Measurements from ENCODE around the gene VKORC1L1.
"Not testable (repeated sequence)": the region's sequence is repeated elsewhere in the genome, so short reads cannot be mapped to it uniquely, and the experiment has no call there.

DNA sequence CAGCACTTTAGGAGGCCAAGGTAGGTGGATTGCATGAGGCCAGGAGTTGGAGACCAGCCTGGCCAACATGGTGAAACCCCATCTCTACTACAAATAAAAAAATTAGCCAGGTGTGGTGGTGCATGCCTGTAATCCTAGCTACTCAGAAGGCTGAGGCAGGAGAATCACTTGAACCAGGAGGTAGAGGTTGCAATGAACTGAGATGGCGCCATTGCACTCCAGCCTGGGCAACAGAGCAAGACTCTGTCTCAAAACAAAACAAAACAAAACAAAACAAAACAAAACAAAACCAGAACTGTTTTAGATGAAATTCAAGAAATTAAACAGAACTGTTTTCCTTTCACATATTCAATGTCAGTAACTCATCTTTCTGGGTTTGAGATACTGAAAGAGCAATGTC, 115.6 kb downstream of the VKORC1L1 start:
- TF ChIP-seq, protein P1, sequence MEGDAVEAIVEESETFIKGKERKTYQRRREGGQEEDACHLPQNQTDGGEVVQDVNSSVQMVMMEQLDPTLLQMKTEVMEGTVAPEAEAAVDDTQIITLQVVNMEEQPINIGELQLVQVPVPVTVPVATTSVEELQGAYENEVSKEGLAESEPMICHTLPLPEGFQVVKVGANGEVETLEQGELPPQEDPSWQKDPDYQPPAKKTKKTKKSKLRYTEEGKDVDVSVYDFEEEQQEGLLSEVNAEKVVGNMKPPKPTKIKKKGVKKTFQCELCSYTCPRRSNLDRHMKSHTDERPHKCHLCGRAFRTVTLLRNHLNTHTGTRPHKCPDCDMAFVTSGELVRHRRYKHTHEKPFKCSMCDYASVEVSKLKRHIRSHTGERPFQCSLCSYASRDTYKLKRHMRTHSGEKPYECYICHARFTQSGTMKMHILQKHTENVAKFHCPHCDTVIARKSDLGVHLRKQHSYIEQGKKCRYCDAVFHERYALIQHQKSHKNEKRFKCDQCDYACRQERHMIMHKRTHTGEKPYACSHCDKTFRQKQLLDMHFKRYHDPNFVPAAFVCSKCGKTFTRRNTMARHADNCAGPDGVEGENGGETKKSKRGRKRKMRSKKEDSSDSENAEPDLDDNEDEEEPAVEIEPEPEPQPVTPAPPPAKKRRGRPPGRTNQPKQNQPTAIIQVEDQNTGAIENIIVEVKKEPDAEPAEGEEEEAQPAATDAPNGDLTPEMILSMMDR (IDR thresholded peaks at IDR 0.05): not testable (repeated sequence)
- TF ChIP-seq POLR2A (IDR thresholded peaks at IDR 0.05): not testable (repeated sequence)

Data from adrenal gland (tissue), 5 donors.